ENCODE measurements around the gene SCFD2. TPM values are rescaled to one million over a fixed set of nuclear protein-coding genes. Genes with fewer than 3 reads are reported as not detected.

Gene SCFD2
- total and polyA plus RNA-seq, 2 donors (not counting 3 experiments of a cell fraction or from before 2014, with no cell fraction given): 12.3 to 22.8 TPM

GRCh38 chr4:52867163-52867562, 498.7 kb downstream of the SCFD2 start:
- POLR2A ChIA-PET: no interaction called here
- no peak for FAIRE-seq
- BruUV-seq (replicated peaks): no TSS peak
- CTCF ChIA-PET: interaction anchor here (1.0 to 1.6 kb wide), 5 partner anchors 9 to 1367 kb away, joined by 3 to 5 read pairs (median 3); no protein-coding TSS in a partner anchor
- Histone ChIP-seq H3K27ac (ENCODE audit: insufficient read depth, low read depth, low read length) (no peak overlapping the region), H3K9ac (replicated peaks; ENCODE audit: extremely low read depth, insufficient read depth, low read length) (no peak overlapping the region), H3K36me3 (ENCODE audit: control insufficient read depth in 2 of 2, extremely low read depth in 1 of 2, insufficient read depth in 2 of 2, low read length in 2 of 2) (no peaks in the 10 kb centered on the region), H2AFZ (ENCODE audit: low read depth, low read length) (no peak overlapping the region), H4K20me1 (replicated peaks; ENCODE audit: control insufficient read depth, extremely low read depth, insufficient read depth, low read length) (no peaks in the 10 kb centered on the region), H3K4me1 (ENCODE audit: control insufficient read depth, extremely low read depth, insufficient read depth, low read length) (peaks cover 6% of the 10 kb centered on the region), H3K4me2 (ENCODE audit: insufficient read depth, low read length) (no peak overlapping the region), H3K9me1 (replicated peaks; ENCODE audit: control insufficient read depth, extremely low read depth, insufficient read depth, low read length) (no peaks in the 10 kb centered on the region), H3K79me2 (ENCODE audit: control insufficient read depth, insufficient read depth, low read length) (no peaks in the 10 kb centered on the region), H3K9me3 (replicated peaks; ENCODE audit: control insufficient read depth, insufficient read depth, low read length) (no peaks in the 10 kb centered on the region), H3K4me3 (replicated peaks in 1 of 3; ENCODE audit: insufficient read depth in 1 of 3, low read depth in 1 of 3, low read length in 3 of 3) (no peak overlapping the region), H3K27me3 (ENCODE audit: control insufficient read depth in 2 of 2, insufficient read depth in 2 of 2, low read length in 2 of 2) (peaks cover 17 to 29% of the 10 kb centered on the region in 2 experiments)
- dilution Hi-C loops (cut with MboI; ENCODE audit: extremely low pct_ligation_motif_present, low sequenced_read_pairs): no loop called here
- DNase-seq (ENCODE audit: low read depth, low spot score): no peak
- TF ChIP-seq EZH2 (IDR thresholded peaks at IDR 0.05; ENCODE audit: borderline replicate concordance, low read depth, low read length, severe bottlenecking) (no peak), JUN (IDR thresholded peaks at IDR 0.05; ENCODE audit: borderline replicate concordance, insufficient read depth, insufficient read length, low read depth) (no peak), POLR2A (IDR thresholded peaks at IDR 0.05; ENCODE audit: low read depth, low read length) (no peak), MYC (IDR thresholded peaks at IDR 0.05; ENCODE audit: low read depth, low read length) (no peak), POLR2AphosphoS5 (IDR thresholded peaks at IDR 0.05; ENCODE audit: insufficient read depth, low read depth, low read length) (no peak), GATA2 (IDR thresholded peaks at IDR 0.05; ENCODE audit: insufficient read depth, insufficient read length, low read depth, low read length) (no peak), CTCF (IDR thresholded peaks at IDR 0.05; ENCODE audit: extremely low read depth in 1 of 2, insufficient read depth in 1 of 2, low read depth in 1 of 2, low read length in 2 of 2) (no peak), MAX (IDR thresholded peaks at IDR 0.05; ENCODE audit: insufficient read depth, insufficient read length) (no peak)
- intact Hi-C loops (cut with micrococcal nuclease): loop anchor here (5.0 to 10.0 kb wide), 2 partner anchors 210 to 322 kb away; partner anchors contain the start of gene USP46
